H1 (cell line): Measurements from ENCODE around the gene CSF1. TPM values are rescaled to one million over a fixed set of nuclear protein-coding genes. Genes with fewer than 3 reads are reported as not detected.

Experiments
- CTCF ChIA-PET: fragments of 300-600 bp; sonication (Branson Sonifier 250); formaldehyde crosslinking; loops from one replicate; lab custom pipeline; 2021; ENCODE audit not compliant: partially characterized antibody; lab: Charles Lee
- POLR2A ChIA-PET: fragments of 300-600 bp; sonication (Branson Sonifier 250); formaldehyde crosslinking; loops from one replicate; lab custom pipeline; 2021; ENCODE audit warnings: inconsistent platforms; ENCODE audit not compliant: partially characterized antibody; lab: Charles Lee
- DNase-seq, 2 experiments: peaks; one replicate each; pipeline versions ENCODE4 v3.0.0 to v3.0.0-alpha.2; 2010 to 2022; ENCODE audit warnings: low spot score in 2 of 2, low read depth in 1 of 2, mixed read lengths in 1 of 2
- FAIRE-seq: peaks from 2 replicates; lab custom pipeline; 2011; peaks lifted over from hg19 to GRCh38; lab: Jason Lieb, UNC
- H2AFZ ChIP-seq: 2 replicates; pipeline ENCODE4 v1.8.1; 2012; ENCODE audit warnings: low read length, inconsistent platforms
- H2AK5ac ChIP-seq: 2 replicates; pipeline ENCODE4 v1.6.1; 2013; ENCODE audit warnings: low read depth, low read length
- H2BK120ac ChIP-seq: replicated peaks from 2 replicates; pipeline ENCODE3; 2013; ENCODE audit warnings: low read depth, low read length, inconsistent platforms
- H2BK12ac ChIP-seq: 2 replicates; pipeline ENCODE4 v1.6.1; 2013; ENCODE audit warnings: low read depth, low read length
- H2BK15ac ChIP-seq: 2 replicates; pipeline ENCODE4 v1.6.1; 2013; ENCODE audit warnings: low read length
- H2BK20ac ChIP-seq: 2 replicates; pipeline ENCODE4 v1.6.1; 2013; ENCODE audit warnings: low read length
- H2BK5ac ChIP-seq: 2 replicates; pipeline ENCODE4 v1.6.1; 2013; ENCODE audit warnings: low read depth, low read length
- H3K14ac ChIP-seq: 2 replicates; pipeline ENCODE4 v1.6.1; 2013; ENCODE audit warnings: inconsistent platforms; ENCODE audit not compliant: insufficient read length
- H3K18ac ChIP-seq: 2 replicates; pipeline ENCODE4 v1.6.1; 2013; ENCODE audit warnings: low read length; ENCODE audit errors: extremely low read depth
- H3K23ac ChIP-seq: 2 replicates; pipeline ENCODE4 v1.6.1; 2013; ENCODE audit warnings: inconsistent platforms; ENCODE audit not compliant: insufficient read length
- H3K23me2 ChIP-seq: 2 replicates; pipeline ENCODE4 v1.6.1; 2013; ENCODE audit warnings: low read depth, low read length
- H3K27ac ChIP-seq: 2 replicates; pipeline ENCODE4 v1.6.1; 2011; ENCODE audit warnings: low read depth, low read length, inconsistent platforms
- H3K27me3 ChIP-seq, 4 experiments: replicated peaks in 1 of 4; 1 replicate in 1 of 4; 2 replicates in 3 of 4; pipeline versions ENCODE4 v1.6.1 to v1.8.1; 2011 to 2013; ENCODE audit warnings: low read length in 3 of 4, mild to moderate bottlenecking in 3 of 4, inconsistent platforms in 2 of 4, mixed read lengths in 2 of 4, moderate library complexity in 1 of 4; ENCODE audit not compliant: control insufficient read depth in 3 of 4, insufficient read depth in 3 of 4; ENCODE audit errors: extremely low read depth in 1 of 4
- H3K36me3 ChIP-seq, 4 experiments: 2 replicates each; pipeline versions ENCODE4 v1.6.1 to v1.8.1; 2011 to 2013; ENCODE audit warnings: mild to moderate bottlenecking in 4 of 4, low read length in 3 of 4, moderate library complexity in 2 of 4, control low read depth in 1 of 4, inconsistent platforms in 1 of 4; ENCODE audit not compliant: insufficient read depth in 4 of 4, control insufficient read depth in 2 of 4
- H3K4ac ChIP-seq: replicated peaks from 2 replicates; pipeline ENCODE3; 2013; ENCODE audit warnings: low read length, low read depth, mixed read lengths, inconsistent platforms; ENCODE audit not compliant: insufficient read length
- H3K4me1 ChIP-seq, 4 experiments: replicated peaks in 1 of 4; 1 replicate in 1 of 4; 2 replicates in 3 of 4; pipeline versions ENCODE4 v1.6.1 to v1.8.1; 2011 to 2013; ENCODE audit warnings: low read length in 3 of 4, inconsistent platforms in 2 of 4, mixed read lengths in 1 of 4; ENCODE audit not compliant: insufficient read depth in 4 of 4, control insufficient read depth in 3 of 4
- H3K4me2 ChIP-seq, 2 experiments: 2 replicates each; pipeline versions ENCODE4 v1.6.1 to v1.8.1; 2011 to 2013; ENCODE audit warnings: low read depth in 2 of 2, low read length in 2 of 2, control low read depth in 1 of 2, inconsistent platforms in 1 of 2, mild to moderate bottlenecking in 1 of 2; ENCODE audit not compliant: insufficient read depth in 1 of 2
- H3K4me3 ChIP-seq, 4 experiments: fragments of 200-600, 300-600 bp in 1 of 4; sonication (generic), shearing (Covaris generic), sonication (Bioruptor Twin) in 1 of 4; 2 replicates each; pipeline versions ENCODE4 v1.5.1 to v1.8.1; 2011 to 2016; ENCODE audit warnings: low read length in 4 of 4, low read depth in 3 of 4, control low read depth in 2 of 4, inconsistent platforms in 2 of 4, mild to moderate bottlenecking in 2 of 4, mixed read lengths in 1 of 4, moderate library complexity in 1 of 4; ENCODE audit not compliant: insufficient read depth in 2 of 4; ENCODE audit errors: extremely low read depth in 1 of 4
- H3K56ac ChIP-seq: replicated peaks from 2 replicates; pipeline ENCODE3; 2013; ENCODE audit warnings: low read depth, mild to moderate bottlenecking, mixed read lengths, low read length, inconsistent platforms; ENCODE audit not compliant: insufficient read length
- H3K79me1 ChIP-seq: 2 replicates; pipeline ENCODE4 v1.6.1; 2013; ENCODE audit warnings: low read depth, low read length, control low read depth
- H3K79me2 ChIP-seq, 2 experiments: 2 replicates each; pipeline versions ENCODE4 v1.6.1 to v1.8.1; 2012 to 2013; ENCODE audit warnings: low read length in 2 of 2, mild to moderate bottlenecking in 2 of 2, inconsistent platforms in 1 of 2; ENCODE audit not compliant: insufficient read depth in 2 of 2, control insufficient read depth in 1 of 2
- H3K9ac ChIP-seq, 4 experiments: replicated peaks in 1 of 4; 1 replicate in 1 of 4; 2 replicates in 3 of 4; pipeline versions ENCODE4 v1.6.1 to v1.8.1; 2011 to 2013; ENCODE audit warnings: low read depth in 3 of 4, low read length in 3 of 4, control low read depth in 2 of 4, mild to moderate bottlenecking in 2 of 4, moderate library complexity in 2 of 4, inconsistent platforms in 1 of 4; ENCODE audit errors: extremely low read depth in 1 of 4
- H3K9me3 ChIP-seq, 2 experiments: 2 replicates each; pipeline versions ENCODE4 v1.6.1 to v1.8.1; 2012 to 2013; ENCODE audit warnings: mild to moderate bottlenecking in 2 of 2, moderate library complexity in 2 of 2, control low read depth in 1 of 2, inconsistent platforms in 1 of 2, low read depth in 1 of 2, low read length in 1 of 2, mixed read lengths in 1 of 2; ENCODE audit not compliant: insufficient read depth in 2 of 2
- H4K20me1 ChIP-seq, 2 experiments: replicated peaks in 1 of 2; 2 replicates each; pipeline versions ENCODE3 to v1.8.1; 2011 to 2013; ENCODE audit warnings: inconsistent platforms in 2 of 2, low read length in 2 of 2, mild to moderate bottlenecking in 1 of 2; ENCODE audit not compliant: insufficient read depth in 2 of 2, control insufficient read depth in 1 of 2
- H4K5ac ChIP-seq: 2 replicates; pipeline ENCODE4 v1.6.1; 2013; ENCODE audit warnings: low read length, low read depth, mixed read lengths, inconsistent platforms; ENCODE audit not compliant: insufficient read length
- H4K8ac ChIP-seq: 2 replicates; pipeline ENCODE4 v1.8.0; 2013; ENCODE audit warnings: mild to moderate bottlenecking, moderate library complexity, low read length, inconsistent platforms; ENCODE audit not compliant: insufficient read depth; ENCODE audit errors: extremely low read depth
- H4K91ac ChIP-seq: replicated peaks from 2 replicates; pipeline ENCODE3; 2013; ENCODE audit warnings: low read length, mixed read lengths, inconsistent platforms; ENCODE audit not compliant: insufficient read length
- BRCA1 ChIP-seq: IDR thresholded peaks from 2 replicates; pipeline ENCODE4 v1.6.1; 2012; ENCODE audit warnings: low read depth, low read length, improper control_type of control experiment
- CBX5 ChIP-seq: fragments of 300-800, 300-1000 bp; sonication (generic); IDR thresholded peaks from 2 replicates; pipeline ENCODE4 v1.7.1; 2016; ENCODE audit warnings: antibody characterized with exemption, low read length, low read depth
- CBX8 ChIP-seq: fragments of 300-800, 300-1000 bp; sonication (generic); IDR thresholded peaks from 2 replicates; pipeline ENCODE4 v1.7.1; 2016; ENCODE audit warnings: low read depth, low read length, borderline replicate concordance
- EGR1 ChIP-seq: IDR thresholded peaks from 2 replicates; pipeline ENCODE4 v1.6.1; 2011; ENCODE audit warnings: low read depth, low read length, borderline replicate concordance
- EP300 ChIP-seq, 2 experiments: IDR thresholded peaks; 1 replicate in 1 of 2; 2 replicates in 1 of 2; pipeline ENCODE4 v1.6.1; 2011 to 2012; ENCODE audit warnings: low read depth in 2 of 2, low read length in 2 of 2, mild to moderate bottlenecking in 2 of 2, borderline replicate concordance in 1 of 2, inconsistent platforms in 1 of 2, moderate library complexity in 1 of 2
- HDAC2 ChIP-seq, 2 experiments: fragments of 300-600 bp in 1 of 2; sonication (generic) in 1 of 2; IDR thresholded peaks; 2 replicates each; pipeline ENCODE4 v1.6.1; 2011 to 2012; ENCODE audit warnings: low read depth in 2 of 2, low read length in 2 of 2, mild to moderate bottlenecking in 2 of 2, moderate library complexity in 2 of 2, borderline replicate concordance in 1 of 2, inconsistent platforms in 1 of 2
- KDM1A ChIP-seq: fragments of 200-600, 300-600 bp; sonication (generic); IDR thresholded peaks from 2 replicates; pipeline ENCODE4 v1.7.1; 2016; ENCODE audit warnings: mild to moderate bottlenecking, low read length, borderline replicate concordance
- MAFK ChIP-seq: IDR thresholded peaks from 2 replicates; pipeline ENCODE4 v1.6.1; 2012; ENCODE audit warnings: low read depth, mild to moderate bottlenecking, improper control_type of control experiment, low read length
- RNF2 ChIP-seq: fragments of 200-900, 300-1000 bp; sonication (generic); IDR thresholded peaks from 2 replicates; pipeline ENCODE4 v1.7.1; 2016; ENCODE audit warnings: borderline replicate concordance, low read depth, mild to moderate bottlenecking, antibody characterized with exemption, low read length; ENCODE audit not compliant: poor library complexity, severe bottlenecking; ENCODE audit errors: missing control alignments
- SIX5 ChIP-seq: IDR thresholded peaks from 2 replicates; pipeline ENCODE4 v1.6.1; 2011; ENCODE audit warnings: mild to moderate bottlenecking, low read depth, low read length
- SP1 ChIP-seq: IDR thresholded peaks from 2 replicates; pipeline ENCODE4 v1.6.1; 2011; ENCODE audit warnings: low read depth, low read length
- SRF ChIP-seq: IDR thresholded peaks from 2 replicates; pipeline ENCODE4 v1.6.1; 2011; ENCODE audit warnings: mild to moderate bottlenecking, low read depth, low read length, moderate library complexity
- WGBS, 2 experiments: shearing (Covaris generic) in 1 of 2; methylation state at CpG; one replicate each; pipeline versions ENCODE4 v1.1.6 to v1.1.7; 2013 to 2015; ENCODE audit warnings: low lambda C conversion rate in 2 of 2, mixed read lengths in 2 of 2, inconsistent platforms in 1 of 2, low coverage in 1 of 2, missing lambda C conversion rate in 1 of 2; ENCODE audit not compliant: insufficient replicate concordance in 2 of 2, insufficient coverage in 1 of 2, insufficient read length in 1 of 2; ENCODE audit errors: extremely low coverage in 1 of 2, missing lambda C conversion rate in 1 of 2; 5-methylcytosine and 5-hydroxymethylcytosine counted together
- polyA plus RNA-seq, 7 experiments: library from polyadenylated mRNA; depleted of rRNA in 3 of 7; stranded (reverse) in 5 of 7; unstranded in 2 of 7; fragments of >200 nt in 5 of 7; fragments of 200-250 nt in 2 of 7; gene quantifications; 1 replicate in 5 of 7; 2 replicates in 1 of 7; 4 replicates in 1 of 7; pipeline versions ENCODE4 v1.2.1 to v1.2.3, GENCODE V29; 2011 to 2013; ENCODE audit warnings: missing spikeins in 2 of 7, mixed read lengths in 2 of 7
- total RNA-seq: library from RNA; stranded (reverse); fragmentation: NEBNext Ultra II Directional; extraction: Animal tissue kit (Norgen Biotek cat#: 25700); gene quantifications from 2 replicates; pipeline ENCODE4 v1.2.1, GENCODE V29; 2021

Gene CSF1
- total and polyA plus RNA-seq, 2 of the 8 experiments (the other 6 are each of a cell fraction or from before 2014, with no cell fraction given): 3.3 to 5.4 TPM

GRCh38 chr1:109923946-109924275, 13.3 kb downstream of the CSF1 start:
- 95% methylated on average over 12 of the region's 12 CpGs; no CpG with 5 or more reads in 1 of the 2 experiments for WGBS, 2 experiments
- no peak overlapping the region for H2BK5ac ChIP-seq
- POLR2A ChIA-PET: interaction anchor here (1.0 to 3.7 kb wide), 3 partner anchors 10 to 60 kb away, joined by 3 to 15 read pairs (median 3); partner anchors contain the start of gene AHCYL1
- no peak overlapping the region for H4K5ac ChIP-seq
- no peak overlapping the region for H3K18ac ChIP-seq
- no peak overlapping the region for H2BK12ac ChIP-seq
- no peak overlapping the region for H2AK5ac ChIP-seq
- H3K4me2 ChIP-seq: no peak overlapping the region
- H3K23me2 ChIP-seq: no peaks in the 10 kb centered on the region
- no peak overlapping the region for H3K56ac ChIP-seq
- no peak overlapping the region for H2BK20ac ChIP-seq
- CTCF ChIA-PET: interaction anchor here (0.6 to 20.1 kb wide), 42 partner anchors 8 to 474 kb away, joined by 3 to 333 read pairs (median 4); partner anchors contain the start of genes AHCYL1 and CSF1
- H2BK15ac ChIP-seq: no peak overlapping the region
- no peaks in the 10 kb centered on the region for H3K27me3 ChIP-seq
- H4K8ac ChIP-seq: peak overlapping the region; percentile 31; the same call in 1 of the 2 replicates
- no peak overlapping the region for H3K27ac ChIP-seq
- DNase-seq (no peak), FAIRE-seq (no peak)
- H3K4me1 ChIP-seq: no peaks in the 10 kb centered on the region; a peak in 1 of 7 replicates
- no peaks in the 10 kb centered on the region; a peak in 1 of 8 replicates for H3K36me3 ChIP-seq
- no peak overlapping the region for H3K4me3 ChIP-seq
- H3K79me2 ChIP-seq: no peaks in the 10 kb centered on the region
- TF ChIP-seq SIX5: no peak
- TF ChIP-seq BRCA1: no peak
- TF ChIP-seq SP1: no peak
- TF ChIP-seq SRF: no peak
- TF ChIP-seq EGR1: no peak
- TF ChIP-seq EP300 (IDR thresholded peaks at IDR 0.05; ENCODE audit: borderline replicate concordance in 1 of 2, low read depth in 2 of 2, low read length in 2 of 2): no peak
- TF ChIP-seq HDAC2 (IDR thresholded peaks at IDR 0.05; ENCODE audit: borderline replicate concordance in 1 of 2, low read depth in 2 of 2, low read length in 2 of 2): no peak
- TF ChIP-seq MAFK: no peak
- no peak for TF ChIP-seq KDM1A
- no peak for TF ChIP-seq CBX5
- no peak for TF ChIP-seq RNF2
- no peak for TF ChIP-seq CBX8
- H3K79me1 ChIP-seq: no peaks in the 10 kb centered on the region
- H2AFZ ChIP-seq: no peak overlapping the region
- no peak overlapping the region for H3K14ac ChIP-seq
- no peaks in the 10 kb centered on the region for H3K9me3 ChIP-seq
- no peaks in the 10 kb centered on the region for H4K20me1 ChIP-seq
- H3K4ac ChIP-seq: no peak overlapping the region
- H3K23ac ChIP-seq: no peak overlapping the region
- H4K91ac ChIP-seq: no peak overlapping the region
- H3K9ac ChIP-seq: no peak overlapping the region
- H2BK120ac ChIP-seq: no peak overlapping the region
